Measurements from ENCODE around the gene ADCY9. TPM values are rescaled to one million over a fixed set of nuclear protein-coding genes. Genes with fewer than 3 reads are reported as not detected.
"Not testable (repeated sequence)": the region's sequence is repeated elsewhere in the genome, so short reads cannot be mapped to it uniquely, and the experiment has no call there.

Gene ADCY9
- total RNA-seq, 2 experiments from 2014 or later: 9.0 to 9.5 TPM

DNA sequence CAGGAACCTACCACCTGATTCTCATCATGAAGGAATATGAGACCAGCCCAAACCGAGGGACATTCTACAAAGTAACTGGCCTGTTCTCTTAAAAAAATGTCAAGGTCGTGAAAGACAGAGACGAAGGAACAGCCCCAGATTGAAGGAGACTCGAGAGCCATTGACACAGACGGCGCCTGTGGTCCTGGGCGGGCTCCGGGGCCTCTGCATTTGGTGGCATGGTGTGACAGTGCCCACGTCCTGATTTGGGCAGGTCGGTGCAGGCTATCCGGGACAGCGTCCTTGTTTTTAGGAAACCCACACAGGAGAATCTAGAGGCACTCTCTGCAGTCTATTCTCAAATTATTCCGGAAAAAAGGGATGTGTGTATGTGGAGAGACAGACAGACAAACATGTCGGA, 64.1 kb downstream of the ADCY9 start:
- Mint-ChIP-seq H3K4me1 (no peaks in the 10 kb centered on the region), H3K9me3 (no peaks in the 10 kb centered on the region), H3K36me3 (ENCODE audit: low read depth) (no peaks in the 10 kb centered on the region), H3K4me3 (no peak overlapping the region), H3K27me3 (no peaks in the 10 kb centered on the region), H3K27ac (no peak overlapping the region)
- CTCF ChIA-PET: no interaction called here
- no peak for DNase-seq
- POLR2A ChIA-PET: no interaction called here

DNA sequence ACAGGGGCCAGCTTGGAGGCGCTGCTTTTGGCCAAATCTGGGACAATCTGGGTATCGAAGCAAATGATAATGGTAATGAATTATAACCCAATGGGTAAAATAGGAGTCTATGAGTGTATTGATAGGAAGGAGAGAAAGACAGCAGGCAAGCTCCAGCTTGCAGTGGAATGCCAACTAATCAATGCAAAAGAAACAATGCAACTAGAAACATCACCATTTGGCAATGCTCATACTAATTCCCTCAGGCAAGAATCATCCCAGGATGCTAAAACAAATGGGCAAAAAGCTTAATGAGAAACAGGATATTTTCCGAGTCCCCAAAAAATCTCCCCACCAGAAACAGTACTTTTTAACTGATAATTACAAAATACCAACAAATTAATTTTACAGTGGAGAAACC, 64.7 kb downstream of the ADCY9 start:
- H3K36me3 Mint-ChIP-seq (ENCODE audit: low read depth): no peaks in the 10 kb centered on the region
- no peaks in the 10 kb centered on the region for H3K9me3 Mint-ChIP-seq
- H3K27me3 Mint-ChIP-seq: no peaks in the 10 kb centered on the region
- ChIA-PET POLR2A (no interaction called here), CTCF (no interaction called here)
- no peaks in the 10 kb centered on the region for H3K4me1 Mint-ChIP-seq
- H3K4me3 Mint-ChIP-seq: no peak overlapping the region
- H3K27ac Mint-ChIP-seq: no peak overlapping the region
- no peak for DNase-seq

DNA sequence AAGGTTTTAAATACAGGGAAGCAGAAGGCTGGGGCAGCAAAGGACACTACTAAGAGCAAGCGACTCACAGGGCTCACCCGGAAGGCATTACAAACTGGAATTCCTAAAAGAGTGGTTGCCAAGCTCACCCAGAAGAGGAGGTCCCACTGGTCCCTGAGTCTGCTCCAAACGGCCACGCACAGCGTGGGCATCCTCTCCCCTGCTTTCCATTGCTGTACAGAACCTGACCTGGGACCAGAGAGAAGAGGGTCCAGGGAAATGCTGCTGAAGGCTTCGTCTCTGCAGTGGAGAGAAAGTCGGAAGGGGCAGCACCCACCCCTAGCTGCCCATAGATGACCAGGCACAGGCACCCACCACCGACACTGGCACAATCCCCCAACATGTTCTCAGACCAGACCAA, 67.2 kb downstream of the ADCY9 start:
- Mint-ChIP-seq H3K9me3 (no peaks in the 10 kb centered on the region), H3K4me1 (no peaks in the 10 kb centered on the region), H3K36me3 (ENCODE audit: low read depth) (no peaks in the 10 kb centered on the region), H3K4me3 (no peak overlapping the region), H3K27ac (no peak overlapping the region), H3K27me3 (no peaks in the 10 kb centered on the region)
- POLR2A ChIA-PET: no interaction called here
- CTCF ChIA-PET: no interaction called here
- DNase-seq: no peak

DNA sequence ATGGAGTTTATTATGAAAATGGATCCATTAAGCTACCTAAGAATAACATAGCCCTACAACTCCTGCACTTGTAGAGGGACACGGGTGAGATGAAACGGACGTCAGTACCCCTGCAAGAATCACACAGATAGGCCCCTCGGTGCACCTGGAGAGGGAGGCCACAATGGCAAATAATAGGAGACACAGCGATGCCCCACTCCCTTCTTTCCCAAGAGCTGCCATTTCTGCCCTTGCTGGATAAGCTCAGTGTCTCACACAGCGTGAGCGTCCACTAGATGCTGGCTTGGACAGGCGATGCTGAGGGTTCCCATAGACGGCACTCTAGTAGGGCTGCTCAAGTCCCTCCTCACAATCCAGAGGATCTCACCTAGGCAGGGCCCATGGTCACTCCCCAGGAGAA, 67.8 kb downstream of the ADCY9 start:
- ChIA-PET CTCF (no interaction called here), POLR2A (no interaction called here)
- Mint-ChIP-seq H3K9me3 (no peaks in the 10 kb centered on the region), H3K27ac (no peak overlapping the region), H3K27me3 (no peaks in the 10 kb centered on the region), H3K4me3 (no peak overlapping the region), H3K36me3 (ENCODE audit: low read depth) (no peaks in the 10 kb centered on the region), H3K4me1 (no peaks in the 10 kb centered on the region)
- DNase-seq: no peak

DNA sequence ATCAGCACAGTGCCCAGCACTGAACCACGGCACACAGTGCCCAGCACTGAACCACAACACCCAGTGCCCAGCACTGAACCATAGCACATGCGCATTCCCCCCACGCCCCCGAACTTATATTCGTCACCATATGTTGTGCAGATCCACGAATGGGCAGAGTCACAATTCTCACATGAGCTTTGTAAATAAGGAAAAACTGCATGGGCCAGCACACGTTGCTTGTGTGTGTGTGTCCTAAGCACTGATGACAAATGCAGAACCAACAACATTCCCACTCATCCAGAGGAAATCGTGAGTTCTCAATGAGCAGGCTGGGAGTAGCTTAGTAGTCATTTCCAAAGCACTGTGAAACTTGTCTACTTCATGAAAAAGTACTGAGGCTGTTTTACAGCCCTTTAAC, 70.0 kb downstream of the ADCY9 start:
- CTCF ChIA-PET: interaction anchor here (1.0 kb wide), 1 partner anchor 208 kb away, joined by 3 read pairs; no protein-coding TSS in a partner anchor
- Mint-ChIP-seq H3K27ac (no peak overlapping the region), H3K4me1 (no peaks in the 10 kb centered on the region), H3K36me3 (ENCODE audit: low read depth) (no peaks in the 10 kb centered on the region), H3K9me3 (no peaks in the 10 kb centered on the region), H3K27me3 (no peaks in the 10 kb centered on the region), H3K4me3 (no peak overlapping the region)
- POLR2A ChIA-PET: no interaction called here
- DNase-seq: no peak

DNA sequence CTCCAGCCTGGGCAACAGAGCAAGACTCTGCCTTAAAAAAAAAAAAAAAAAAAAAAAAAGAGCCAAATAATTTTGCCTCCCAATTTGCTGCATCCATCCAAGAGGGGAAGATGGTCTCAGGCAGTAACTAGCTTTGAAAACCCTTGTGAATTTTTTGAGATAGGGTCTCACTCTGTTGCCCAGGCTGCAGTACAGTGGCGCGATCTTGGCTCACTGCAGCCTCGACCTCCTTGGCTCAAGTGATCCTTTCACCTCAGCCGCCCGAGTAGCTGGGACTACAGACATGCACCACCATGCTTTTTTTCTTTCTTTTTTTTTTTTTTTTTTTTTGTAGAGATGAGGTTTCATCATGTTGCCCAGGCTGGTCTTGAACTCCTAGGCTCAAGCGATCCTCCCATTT, 70.7 kb downstream of the ADCY9 start:
- CTCF ChIA-PET; H3K36me3 Mint-ChIP-seq (ENCODE audit: low read depth); H3K27me3 Mint-ChIP-seq; H3K4me3 Mint-ChIP-seq; H3K4me1 Mint-ChIP-seq; DNase-seq; H3K9me3 Mint-ChIP-seq; POLR2A ChIA-PET; H3K27ac Mint-ChIP-seq: not testable (repeated sequence)

DNA sequence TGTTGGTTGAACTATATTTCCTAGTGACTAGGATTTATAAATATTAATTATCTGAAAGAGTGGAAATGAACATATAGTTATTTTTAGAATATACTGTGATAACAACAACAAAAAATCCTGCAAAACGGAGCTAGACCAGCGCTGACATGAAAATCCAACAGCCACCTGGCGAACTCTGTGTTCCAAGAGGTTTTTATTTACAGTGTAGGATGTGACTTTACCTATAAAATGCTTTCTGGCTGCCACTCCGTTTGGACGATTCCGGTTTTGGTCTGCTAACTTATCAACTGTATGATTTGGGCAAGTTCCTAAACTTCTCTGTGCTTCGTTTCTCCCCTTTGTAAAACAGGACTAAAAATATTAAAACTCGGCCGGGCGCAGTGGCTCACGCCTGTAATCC, 73.7 kb downstream of the ADCY9 start:
- Mint-ChIP-seq H3K4me1 (no peaks in the 10 kb centered on the region), H3K4me3 (no peak overlapping the region), H3K27ac (no peak overlapping the region), H3K36me3 (ENCODE audit: low read depth) (no peaks in the 10 kb centered on the region), H3K9me3 (no peaks in the 10 kb centered on the region), H3K27me3 (no peaks in the 10 kb centered on the region)
- POLR2A ChIA-PET: no interaction called here
- CTCF ChIA-PET: no interaction called here
- no peak for DNase-seq

DNA sequence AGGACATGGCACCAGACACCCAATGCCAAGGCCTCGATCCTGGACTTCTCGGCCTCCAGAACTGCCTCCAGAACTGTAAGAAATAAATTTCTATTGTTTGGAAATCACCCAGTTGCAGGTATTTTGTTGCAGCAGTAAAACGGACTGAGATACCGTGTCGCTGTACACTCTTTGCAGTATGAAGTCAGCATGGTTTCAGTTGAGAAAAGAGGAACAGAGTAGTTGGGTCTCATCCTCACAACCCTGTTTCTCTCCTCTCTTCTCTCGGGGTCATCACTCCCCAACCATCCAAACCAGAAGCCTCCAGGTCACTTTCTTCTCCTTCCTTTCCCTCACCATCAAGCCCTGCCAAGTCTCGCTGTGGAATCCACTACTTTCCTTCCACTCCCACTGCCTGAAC, 77.8 kb downstream of the ADCY9 start:
- no peak for DNase-seq
- POLR2A ChIA-PET: no interaction called here
- CTCF ChIA-PET: no interaction called here
- no peaks in the 10 kb centered on the region for H3K4me1 Mint-ChIP-seq
- no peak overlapping the region for H3K27ac Mint-ChIP-seq
- no peak overlapping the region for H3K4me3 Mint-ChIP-seq
- H3K9me3 Mint-ChIP-seq: no peaks in the 10 kb centered on the region
- no peaks in the 10 kb centered on the region for H3K27me3 Mint-ChIP-seq
- H3K36me3 Mint-ChIP-seq (ENCODE audit: low read depth): no peaks in the 10 kb centered on the region

DNA sequence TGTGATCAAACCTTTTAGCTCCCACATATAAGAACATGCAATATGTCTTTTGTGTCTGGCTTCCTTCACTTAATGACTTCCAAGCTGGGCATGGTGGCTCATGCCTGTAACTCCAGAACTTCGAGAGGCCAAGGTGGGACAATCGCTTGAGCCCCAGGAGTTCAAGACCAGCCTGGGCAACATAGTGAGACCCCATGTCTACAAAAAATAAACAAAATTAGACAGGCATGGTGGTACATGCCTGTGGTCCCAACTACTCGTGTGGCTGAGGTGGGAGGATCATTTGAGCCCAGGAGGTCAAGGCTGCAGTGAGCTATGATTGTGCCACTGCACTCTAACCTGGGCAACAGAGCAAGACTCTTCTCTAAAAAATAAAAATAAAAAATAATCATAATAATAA, 79.3 kb downstream of the ADCY9 start:
- CTCF ChIA-PET; POLR2A ChIA-PET; H3K36me3 Mint-ChIP-seq (ENCODE audit: low read depth); H3K4me3 Mint-ChIP-seq; H3K9me3 Mint-ChIP-seq; H3K4me1 Mint-ChIP-seq; H3K27me3 Mint-ChIP-seq; DNase-seq; H3K27ac Mint-ChIP-seq: not testable (repeated sequence)

DNA sequence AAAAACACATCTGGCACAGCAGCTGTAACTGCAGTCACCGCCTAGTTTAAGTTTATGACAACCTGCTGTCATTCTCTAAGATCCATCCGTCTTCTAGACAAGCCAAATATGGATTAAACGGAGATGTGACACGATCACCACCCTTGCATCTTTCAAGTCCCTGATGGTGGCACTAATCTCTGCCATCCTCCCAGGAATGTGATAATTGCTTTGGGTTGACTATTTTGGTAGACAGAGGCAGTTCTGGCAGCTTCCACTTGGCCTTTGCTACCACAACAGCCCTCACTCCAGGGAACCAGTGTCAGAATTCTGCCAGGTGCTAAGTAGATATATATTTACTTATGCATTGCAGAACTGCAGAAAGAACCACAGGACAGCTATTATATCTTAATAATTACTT, 81.3 kb downstream of the ADCY9 start:
- DNase-seq: no peak
- peaks cover 4% of the 10 kb centered on the region for H3K4me1 Mint-ChIP-seq
- no peaks in the 10 kb centered on the region for H3K27me3 Mint-ChIP-seq
- H3K9me3 Mint-ChIP-seq: no peaks in the 10 kb centered on the region
- ChIA-PET CTCF (no interaction called here), POLR2A (no interaction called here)
- no peaks in the 10 kb centered on the region for H3K36me3 Mint-ChIP-seq (ENCODE audit: low read depth)
- H3K27ac Mint-ChIP-seq: no peak overlapping the region
- H3K4me3 Mint-ChIP-seq: no peak overlapping the region

DNA sequence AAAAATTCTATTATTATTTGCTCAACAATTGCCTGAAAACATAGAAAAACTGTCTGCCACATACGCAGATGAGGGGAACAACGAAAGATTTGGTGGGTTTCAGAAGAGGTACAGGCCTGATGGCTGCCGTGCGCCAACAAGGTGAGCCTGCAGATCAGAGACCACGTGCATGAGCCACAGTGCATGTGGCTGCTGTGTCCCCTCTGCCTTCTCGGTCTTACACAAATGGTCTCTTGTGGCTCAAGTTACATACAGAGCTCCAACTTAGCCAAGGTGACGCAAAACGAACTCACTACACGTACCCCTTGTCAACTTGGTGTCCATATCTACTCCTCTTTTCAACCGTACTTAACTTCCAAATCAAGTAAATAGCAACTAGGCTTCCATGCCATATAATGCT, 82.3 kb downstream of the ADCY9 start:
- CTCF ChIA-PET: no interaction called here

DNA sequence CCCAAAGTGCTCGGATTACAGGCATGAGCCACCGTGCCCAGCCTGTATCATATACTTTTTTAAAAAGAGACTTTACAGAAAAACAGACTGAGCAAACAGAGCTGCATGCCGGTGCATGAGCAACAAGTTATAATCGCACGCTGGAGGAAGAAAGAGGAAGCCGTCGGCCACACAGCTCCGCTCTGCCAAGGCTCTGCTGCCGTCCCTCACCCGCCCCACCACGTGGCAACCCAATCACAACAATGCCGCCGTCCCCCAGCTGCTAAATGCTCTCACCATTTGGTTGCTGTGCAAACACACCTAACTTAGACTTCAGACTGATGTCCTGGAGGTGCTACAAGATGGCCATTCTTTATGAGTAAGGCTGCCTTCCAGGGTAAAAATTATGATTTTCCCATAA, 83.5 kb downstream of the ADCY9 start:
- Mint-ChIP-seq H3K27me3 (no peaks in the 10 kb centered on the region), H3K4me3 (no peak overlapping the region), H3K27ac (no peak overlapping the region), H3K4me1 (peaks cover 4% of the 10 kb centered on the region), H3K9me3 (no peaks in the 10 kb centered on the region), H3K36me3 (ENCODE audit: low read depth) (no peaks in the 10 kb centered on the region)
- DNase-seq: no peak
- POLR2A ChIA-PET: no interaction called here
- CTCF ChIA-PET: interaction anchor here (1.4 kb wide), 1 partner anchor 221 kb away, joined by 5 read pairs; no protein-coding TSS in a partner anchor

More for the DNA sequence above, 82.3 kb downstream of the ADCY9 start:
- Mint-ChIP-seq H3K4me1 (peaks cover 4% of the 10 kb centered on the region), H3K4me3 (no peak overlapping the region), H3K36me3 (ENCODE audit: low read depth) (no peaks in the 10 kb centered on the region), H3K27ac (no peak overlapping the region), H3K27me3 (no peaks in the 10 kb centered on the region), H3K9me3 (no peaks in the 10 kb centered on the region)
- POLR2A ChIA-PET: no interaction called here
- DNase-seq: no peak

DNA sequence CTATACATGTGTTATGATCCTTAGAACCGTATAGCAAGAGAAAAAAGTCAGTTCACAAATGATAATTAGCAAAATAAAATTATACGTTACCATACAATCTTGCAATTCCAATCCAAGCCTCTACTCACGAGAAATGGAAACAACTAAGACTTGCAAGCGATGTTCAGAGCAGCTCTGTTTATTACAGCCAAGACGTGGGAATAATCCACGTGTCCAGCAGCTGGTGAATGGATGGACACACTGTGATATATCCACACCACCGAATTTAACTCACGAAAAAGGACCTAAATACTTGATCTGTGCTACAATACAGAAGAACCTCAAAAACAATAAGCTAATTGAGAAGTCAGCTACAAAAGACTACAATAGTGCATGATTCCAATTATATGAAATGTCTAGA, 88.1 kb downstream of the ADCY9 start:
- no peaks in the 10 kb centered on the region for H3K27me3 Mint-ChIP-seq
- H3K9me3 Mint-ChIP-seq: no peaks in the 10 kb centered on the region
- DNase-seq: no peak
- CTCF ChIA-PET: interaction anchor here (0.6 kb wide), 1 partner anchor 150 kb away, joined by 3 read pairs; no protein-coding TSS in a partner anchor
- no peak overlapping the region for H3K27ac Mint-ChIP-seq
- no peak overlapping the region for H3K4me3 Mint-ChIP-seq
- H3K4me1 Mint-ChIP-seq: peaks cover 4% of the 10 kb centered on the region
- POLR2A ChIA-PET: no interaction called here
- no peaks in the 10 kb centered on the region for H3K36me3 Mint-ChIP-seq (ENCODE audit: low read depth)

DNA sequence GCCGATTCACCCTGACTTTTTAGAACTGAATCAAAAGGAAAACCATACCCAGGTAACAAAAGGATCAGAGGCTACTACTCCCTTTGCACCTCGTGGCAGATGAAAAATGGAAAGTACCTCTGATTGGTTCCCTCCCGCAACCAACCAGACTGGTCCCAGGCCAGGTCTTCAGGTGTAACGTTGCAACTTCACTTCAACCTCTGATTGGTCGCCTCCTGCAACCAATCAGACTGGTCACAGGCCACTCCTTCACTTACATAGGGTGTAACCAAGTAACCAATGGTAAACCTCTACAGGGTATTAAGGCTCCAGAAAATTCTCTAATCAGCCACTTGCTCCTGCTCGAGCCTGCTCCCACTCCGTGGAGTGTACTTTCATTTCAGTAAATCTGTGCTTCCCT, 89.4 kb downstream of the ADCY9 start:
- Mint-ChIP-seq H3K27me3 (no peaks in the 10 kb centered on the region), H3K4me3 (no peak overlapping the region), H3K9me3 (no peaks in the 10 kb centered on the region), H3K4me1 (no peaks in the 10 kb centered on the region), H3K27ac (no peak overlapping the region), H3K36me3 (ENCODE audit: low read depth) (no peaks in the 10 kb centered on the region)
- no peak for DNase-seq
- CTCF ChIA-PET: no interaction called here
- POLR2A ChIA-PET: no interaction called here

DNA sequence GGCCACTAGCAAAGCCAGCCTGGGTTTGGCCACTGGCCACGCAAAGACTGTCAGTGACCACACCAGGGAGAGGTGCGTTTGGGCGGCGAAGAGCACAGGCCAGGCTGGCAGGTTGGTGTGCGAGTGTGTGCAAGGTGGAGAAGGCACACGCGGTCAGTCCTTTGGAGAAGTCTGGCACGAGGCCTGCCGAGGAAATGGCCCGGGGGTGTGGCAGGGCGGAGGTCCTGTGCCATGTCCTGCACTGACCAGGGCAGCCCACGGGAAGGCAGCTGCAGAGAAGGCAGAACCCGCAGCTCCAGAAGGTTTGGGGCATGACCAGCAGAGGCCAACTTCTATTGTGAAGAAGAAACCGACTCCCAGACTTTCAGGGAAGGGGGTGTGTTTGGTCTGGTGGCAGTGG, 90.8 kb downstream of the ADCY9 start:
- Mint-ChIP-seq H3K27me3 (no peaks in the 10 kb centered on the region), H3K9me3 (no peaks in the 10 kb centered on the region), H3K36me3 (ENCODE audit: low read depth) (no peaks in the 10 kb centered on the region), H3K4me3 (no peak overlapping the region), H3K4me1 (no peaks in the 10 kb centered on the region), H3K27ac (no peak overlapping the region)
- CTCF ChIA-PET: no interaction called here
- POLR2A ChIA-PET: no interaction called here
- DNase-seq: no peak
